Stimulated activated CD4-positive, alpha-beta T cell treated with anti-CD3 and anti-CD28 coated beads, Interleukin-4, amount 100 ng/mL, for 24 hours (primary cell): ENCODE data around the gene TMEM242.

Source experiments
- DNase-seq: peaks from one replicate; pipeline ENCODE4 v3.0.0-alpha.2; 2020

The TMEM242 gene

GRCh38 chr6:157246048-157246630 is 77.2 kb downstream of the TMEM242 start:
- no peak for DNase-seq

- no peak for DNase-seq
These were observed 77.9 kb downstream of the TMEM242 start for GRCh38 chr6:157245436-157245835.

- DNase-seq: no peak
These were observed 78.5 kb downstream of the TMEM242 start for GRCh38 chr6:157244780-157245179.

- no peak for DNase-seq
These were observed 79.1 kb downstream of the TMEM242 start for GRCh38 chr6:157244175-157244574.

GRCh38 chr6:157242791-157243190 is 80.5 kb downstream of the TMEM242 start:
- no peak for DNase-seq

GRCh38 chr6:157240960-157241311 is 82.4 kb downstream of the TMEM242 start:
- DNase-seq: no peak

- no peak for DNase-seq
These were observed 83.0 kb downstream of the TMEM242 start for GRCh38 chr6:157240059-157240959.

- DNase-seq: no peak
These were observed 83.7 kb downstream of the TMEM242 start for GRCh38 chr6:157239671-157240058.
